ENCODE results near the gene MTA1.
A peak's percentile ranks its signal among the peaks of the same experiment; 100 is the strongest.

MTA1 gene

GRCh38 chr14:105445901-105446845 is 26.5 kb downstream of the MTA1 start:
- no peak for DNase-seq (ENCODE audit: low spot score)

- DNase-seq (ENCODE audit: low spot score), result no peak
These were observed 27.3 kb downstream of the MTA1 start for GRCh38 chr14:105446971-105447370.

- no peak for DNase-seq (ENCODE audit: low spot score)
These were observed 28.3 kb downstream of the MTA1 start for GRCh38 chr14:105447651-105448640.

- peak; percentile 68 for DNase-seq (ENCODE audit: low spot score)
These were observed 29.1 kb downstream of the MTA1 start for GRCh38 chr14:105448706-105449111.

- no peak for DNase-seq (ENCODE audit: low spot score)
These were observed 29.9 kb downstream of the MTA1 start for GRCh38 chr14:105449276-105450122.

- DNase-seq (ENCODE audit: low spot score), result no peak
These were observed 30.5 kb downstream of the MTA1 start for GRCh38 chr14:105450123-105450505.

- no peak for DNase-seq (ENCODE audit: low spot score)
These were observed 31.5 kb downstream of the MTA1 start for GRCh38 chr14:105450864-105451720.

- DNase-seq (ENCODE audit: low spot score), result no peak
These were observed 33.3 kb downstream of the MTA1 start for GRCh38 chr14:105452963-105453362.

GRCh38 chr14:105453847-105454246 is 34.2 kb downstream of the MTA1 start:
- DNase-seq (ENCODE audit: low spot score), result no peak

GRCh38 chr14:105455086-105455640 is 35.5 kb downstream of the MTA1 start:
- peak; percentile 52 for DNase-seq (ENCODE audit: low spot score)

GRCh38 chr14:105455766-105456660 is 36.4 kb downstream of the MTA1 start:
- DNase-seq (ENCODE audit: low spot score), result no peak

- DNase-seq (ENCODE audit: low spot score), result no peak
These were observed 37.4 kb downstream of the MTA1 start for GRCh38 chr14:105456736-105457617.

GRCh38 chr14:105458010-105458409 is 38.4 kb downstream of the MTA1 start:
- DNase-seq (ENCODE audit: low spot score), result no peak

- no peak for DNase-seq (ENCODE audit: low spot score)
These were observed 38.9 kb downstream of the MTA1 start for GRCh38 chr14:105458571-105458970.

GRCh38 chr14:105460116-105460515 is 40.5 kb downstream of the MTA1 start:
- no peak for DNase-seq (ENCODE audit: low spot score)

- DNase-seq (ENCODE audit: low spot score), result no peak
These were observed 41.0 kb downstream of the MTA1 start for GRCh38 chr14:105460616-105461015.

- no peak for DNase-seq (ENCODE audit: low spot score)
These were observed 42.3 kb downstream of the MTA1 start for GRCh38 chr14:105461903-105462302.

- DNase-seq (ENCODE audit: low spot score), result no peak
These were observed 44.9 kb downstream of the MTA1 start for GRCh38 chr14:105464501-105464900.
